Common myeloid progenitor, CD34-positive (primary cell): ENCODE data around the gene GNPTAB.

Experiments
- CTCF ChIA-PET: fragments of 350-600 bp; sonication (Branson Sonifier 250); formaldehyde crosslinking; loops from one replicate; lab custom pipeline; 2021; ENCODE audit warnings: antibody characterized with exemption; lab: Charles Lee
- POLR2A ChIA-PET: fragments of 350-600 bp; sonication (Branson Sonifier 250); formaldehyde crosslinking; loops from one replicate; lab custom pipeline; 2021; ENCODE audit warnings: antibody characterized with exemption; lab: Charles Lee
- DNase-seq, 3 donors: peaks; one replicate each; pipeline versions ENCODE4 v3.0.0 to v3.0.0-alpha.2; 2013
- H3K27ac ChIP-seq, 2 experiments: 1 replicate in 1 of 2; 2 replicates in 1 of 2; pipeline ENCODE4 v1.7.0; 2013; ENCODE audit warnings: inconsistent platforms in 2 of 2, low read length in 2 of 2, mild to moderate bottlenecking in 2 of 2, low read depth in 1 of 2, moderate library complexity in 1 of 2; ENCODE audit not compliant: severe bottlenecking in 2 of 2, insufficient read depth in 1 of 2, poor library complexity in 1 of 2
- H3K27me3 ChIP-seq, 5 experiments: replicated peaks in 2 of 5; 1 replicate in 3 of 5; 2 replicates in 2 of 5; pipeline versions ENCODE4 v1.6.1 to v1.7.0; 2013; ENCODE audit warnings: low read length in 4 of 5, mild to moderate bottlenecking in 2 of 5, moderate library complexity in 2 of 5, inconsistent platforms in 1 of 5; ENCODE audit not compliant: insufficient read depth in 5 of 5, control insufficient read depth in 4 of 5
- H3K36me3 ChIP-seq, 4 experiments: 1 replicate in 2 of 4; 2 replicates in 2 of 4; pipeline versions ENCODE4 v1.6.1 to v1.7.0; 2013; ENCODE audit warnings: low read length in 3 of 4, control low read depth in 1 of 4, mild to moderate bottlenecking in 1 of 4; ENCODE audit not compliant: control insufficient read depth in 4 of 4, insufficient read depth in 4 of 4
- H3K4me1 ChIP-seq, 4 experiments: 1 replicate in 3 of 4; 2 replicates in 1 of 4; pipeline versions ENCODE4 v1.6.1 to v1.7.1; 2013; ENCODE audit warnings: low read length in 3 of 4, mild to moderate bottlenecking in 3 of 4, control low read depth in 1 of 4, inconsistent platforms in 1 of 4, moderate library complexity in 1 of 4; ENCODE audit not compliant: control insufficient read depth in 4 of 4, insufficient read depth in 4 of 4; ENCODE audit errors: control extremely low read depth in 1 of 4
- H3K4me3 ChIP-seq, 7 experiments: 1 replicate in 4 of 7; 2 replicates in 3 of 7; pipeline versions ENCODE4 v1.5.1 to v1.7.0; 2013; ENCODE audit warnings: mild to moderate bottlenecking in 7 of 7, low read length in 6 of 7, moderate library complexity in 6 of 7, inconsistent platforms in 2 of 7, low read depth in 2 of 7, control low read depth in 1 of 7; ENCODE audit not compliant: insufficient read depth in 4 of 7, control insufficient read depth in 1 of 7; ENCODE audit errors: extremely low read depth in 1 of 7
- H3K9me3 ChIP-seq, 5 experiments: 1 replicate in 4 of 5; 2 replicates in 1 of 5; pipeline versions ENCODE4 v1.6.1 to v1.7.1; 2013; ENCODE audit warnings: low read length in 4 of 5, mild to moderate bottlenecking in 2 of 5, inconsistent platforms in 1 of 5, low read depth in 1 of 5, moderate library complexity in 1 of 5; ENCODE audit not compliant: control insufficient read depth in 4 of 5, insufficient read depth in 2 of 5; ENCODE audit errors: control extremely low read depth in 1 of 5
- WGBS: methylation state at CpG from one replicate; pipeline ENCODE4 v1.1.5; 2013; ENCODE audit not compliant: insufficient coverage; 5-methylcytosine and 5-hydroxymethylcytosine counted together

The GNPTAB gene

GRCh38 chr12:101700299-101700820 lies 130.4 kb downstream of the GNPTAB start:
- Histone ChIP-seq H3K27ac (peak overlapping the region in 1 of 2 experiments; percentile 38), H3K4me1 (peaks cover 2 to 35% (median 18%) of the 10 kb centered on the region in 4 experiments), H3K4me3 (no peak overlapping the region), H3K36me3 (peaks cover 0 to 7% (median 0%) of the 10 kb centered on the region in 4 experiments), H3K27me3 (no peaks in the 10 kb centered on the region), H3K9me3 (no peaks in the 10 kb centered on the region)
- POLR2A ChIA-PET, result no interaction called here
- 77% methylated on average over 1 of the region's 2 CpGs for WGBS
- no peak for DNase-seq
- CTCF ChIA-PET, result interaction anchor here (2.4 kb wide), 1 partner anchor 8 kb away, joined by 9 read pairs; no protein-coding TSS in a partner anchor

GRCh38 chr12:101698800-101699347 lies 131.9 kb downstream of the GNPTAB start:
- ChIA-PET CTCF (interaction anchor here (0.8 to 2.4 kb wide), 5 partner anchors 9 to 34 kb away, joined by 3 to 9 read pairs (median 4); no protein-coding TSS in a partner anchor), POLR2A (no interaction called here)
- DNase-seq, result peak; percentile 45 to 59 (median 53)
- peak overlapping the region; percentile 66 to 86 for H3K27ac ChIP-seq
- 97% methylated on average over 10 of the region's 12 CpGs for WGBS
- peaks cover 2 to 35% (median 18%) of the 10 kb centered on the region in 4 experiments for H3K4me1 ChIP-seq
- H3K4me3 ChIP-seq, result peak overlapping the region in 6 of 7 experiments; percentile 90 to 96 (median 92)
- no peaks in the 10 kb centered on the region for H3K9me3 ChIP-seq
- H3K36me3 ChIP-seq, result peaks cover 0 to 7% (median 0%) of the 10 kb centered on the region in 4 experiments
- H3K27me3 ChIP-seq, result no peaks in the 10 kb centered on the region

DNA sequence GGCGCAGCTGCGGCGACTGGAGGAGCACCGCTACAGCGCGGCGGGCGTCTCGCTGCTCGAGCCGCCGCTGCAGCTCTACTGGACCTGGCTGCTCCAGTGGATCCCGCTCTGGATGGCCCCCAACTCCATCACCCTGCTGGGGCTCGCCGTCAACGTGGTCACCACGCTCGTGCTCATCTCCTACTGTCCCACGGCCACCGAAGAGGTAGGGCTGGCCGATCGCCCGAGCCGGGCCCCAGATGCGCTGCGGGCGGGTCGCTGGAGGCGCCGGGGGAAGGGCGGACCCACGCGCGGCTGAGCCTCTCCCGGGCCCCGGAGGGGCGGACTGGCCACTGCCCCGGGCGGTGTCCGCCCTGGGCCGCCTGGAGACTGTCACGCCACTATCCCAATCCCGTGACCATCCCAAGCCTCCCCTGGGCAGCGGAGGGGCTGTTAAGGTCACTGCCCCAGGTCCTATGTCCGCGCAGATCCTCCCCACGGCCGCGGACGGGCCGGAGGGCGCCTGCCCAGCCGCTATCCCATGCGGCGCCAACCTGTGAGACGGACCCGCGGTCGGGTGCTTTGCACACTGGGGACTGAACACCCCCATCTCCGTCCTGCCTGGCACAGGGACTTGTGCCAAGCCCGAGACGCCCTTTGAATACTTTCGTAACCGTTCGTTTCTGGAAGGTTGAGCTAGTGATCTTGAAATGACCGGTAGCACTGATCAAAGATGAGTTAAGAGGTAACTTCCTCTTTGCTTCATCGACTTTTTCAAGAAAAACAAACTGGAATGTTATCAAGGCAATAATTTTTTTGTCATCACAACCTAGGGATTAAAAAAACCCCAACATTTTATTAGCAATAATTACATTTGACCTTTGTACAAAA lies 132.6 kb downstream of the GNPTAB start:
- POLR2A ChIA-PET, result no interaction called here
- Histone ChIP-seq H3K4me1 (peaks cover 2 to 35% (median 18%) of the 10 kb centered on the region in 4 experiments), H3K27me3 (no peaks in the 10 kb centered on the region), H3K36me3 (peaks cover 0 to 5% (median 0%) of the 10 kb centered on the region in 4 experiments), H3K4me3 (peak overlapping the region; percentile 90 to 96 (median 92)), H3K27ac (peak overlapping the region; percentile 66 to 86), H3K9me3 (no peaks in the 10 kb centered on the region)
- CTCF ChIA-PET, result interaction anchor here (0.8 to 2.4 kb wide), 5 partner anchors 10 to 35 kb away, joined by 3 to 9 read pairs (median 4); no protein-coding TSS in a partner anchor
- WGBS, result 0% methylated on average over 60 of the region's 67 CpGs
- peak; percentile 30 to 72 (median 60) for DNase-seq

GRCh38 chr12:101697197-101697929 lies 133.4 kb downstream of the GNPTAB start, which contains the start of gene CHPT1:
CHPT1 (plus strand) TSS chr12:101697640; CDS start chr12:101697862, 222 bp downstream.
- DNase-seq, result peak; percentile 56 to 82 (median 69)
- Histone ChIP-seq H3K27ac (peak within 1 kb of the TSS; percentile 66 to 86), H3K4me1 (peaks cover 2 to 35% (median 18%) of the 10 kb centered on the region in 4 experiments), H3K4me3 (peak within 1 kb of the TSS; percentile 90 to 96 (median 92)), H3K36me3 (no peaks in the 10 kb centered on the region), H3K27me3 (no peaks in the 10 kb centered on the region), H3K9me3 (no peaks in the 10 kb centered on the region)
- CTCF ChIA-PET, result interaction anchor here (1.3 kb wide), 1 partner anchor 16 kb away, joined by 4 read pairs; no protein-coding TSS in a partner anchor
- 0% methylated on average over 51 of the region's 80 CpGs for whole genome bisulfite sequencing
- POLR2A ChIA-PET, result interaction anchor here (0.6 kb wide), 1 partner anchor 127 kb away, joined by 3 read pairs; no protein-coding TSS in a partner anchor

- H3K4me1 ChIP-seq, result peaks cover 2 to 35% (median 18%) of the 10 kb centered on the region in 4 experiments
- DNase-seq, result peak; percentile 35 to 75 (median 65)
- ChIA-PET POLR2A (interaction anchor here (0.6 kb wide), 1 partner anchor 126 kb away, joined by 3 read pairs; no protein-coding TSS in a partner anchor), CTCF (no interaction called here)
- H3K36me3 ChIP-seq, result no peaks in the 10 kb centered on the region
- peak overlapping the region; percentile 72 to 96 (median 90) for H3K4me3 ChIP-seq
- 19% methylated on average over 18 of the region's 18 CpGs for WGBS
- peak overlapping the region; percentile 33 to 60 for H3K27ac ChIP-seq
- no peaks in the 10 kb centered on the region for H3K27me3 ChIP-seq
- H3K9me3 ChIP-seq, result no peaks in the 10 kb centered on the region
These were observed 134.2 kb downstream of the GNPTAB start for GRCh38 chr12:101696251-101697196.
